H7 (cell line): Measurements from ENCODE around the gene NACC1. TPM values are rescaled to one million over a fixed set of nuclear protein-coding genes. Genes with fewer than 3 reads are reported as not detected.
"Not testable (repeated sequence)": the region's sequence is repeated elsewhere in the genome, so short reads cannot be mapped to it uniquely, and the experiment has no call there.

Experiments used
- DNase-seq: peaks from one replicate; pipeline ENCODE4 v3.0.0; 2012
- H3K27me3 ChIP-seq: 2 replicates; pipeline ENCODE4 v1.6.0; 2011; ENCODE audit warnings: mild to moderate bottlenecking, low read length; ENCODE audit not compliant: control insufficient read depth, insufficient read depth
- H3K36me3 ChIP-seq: replicated peaks from 2 replicates; pipeline ENCODE4 v1.5.1; 2011; ENCODE audit warnings: low read length; ENCODE audit not compliant: control insufficient read depth, insufficient read depth
- H3K4me3 ChIP-seq: 2 replicates; pipeline ENCODE4 v1.5.1; 2011; ENCODE audit warnings: low read depth, mild to moderate bottlenecking, control low read depth, low read length, moderate library complexity; ENCODE audit not compliant: insufficient read depth
- total RNA-seq: library from RNA; depleted of rRNA; stranded (reverse); fragments of >200 nt; shearing (Covaris generic); gene quantifications from 2 replicates; pipeline ENCODE4 v1.2.3, GENCODE V29; 2014

The NACC1 gene
- total RNA-seq, 1 experiment from 2014 or later = 254 TPM

DNA sequence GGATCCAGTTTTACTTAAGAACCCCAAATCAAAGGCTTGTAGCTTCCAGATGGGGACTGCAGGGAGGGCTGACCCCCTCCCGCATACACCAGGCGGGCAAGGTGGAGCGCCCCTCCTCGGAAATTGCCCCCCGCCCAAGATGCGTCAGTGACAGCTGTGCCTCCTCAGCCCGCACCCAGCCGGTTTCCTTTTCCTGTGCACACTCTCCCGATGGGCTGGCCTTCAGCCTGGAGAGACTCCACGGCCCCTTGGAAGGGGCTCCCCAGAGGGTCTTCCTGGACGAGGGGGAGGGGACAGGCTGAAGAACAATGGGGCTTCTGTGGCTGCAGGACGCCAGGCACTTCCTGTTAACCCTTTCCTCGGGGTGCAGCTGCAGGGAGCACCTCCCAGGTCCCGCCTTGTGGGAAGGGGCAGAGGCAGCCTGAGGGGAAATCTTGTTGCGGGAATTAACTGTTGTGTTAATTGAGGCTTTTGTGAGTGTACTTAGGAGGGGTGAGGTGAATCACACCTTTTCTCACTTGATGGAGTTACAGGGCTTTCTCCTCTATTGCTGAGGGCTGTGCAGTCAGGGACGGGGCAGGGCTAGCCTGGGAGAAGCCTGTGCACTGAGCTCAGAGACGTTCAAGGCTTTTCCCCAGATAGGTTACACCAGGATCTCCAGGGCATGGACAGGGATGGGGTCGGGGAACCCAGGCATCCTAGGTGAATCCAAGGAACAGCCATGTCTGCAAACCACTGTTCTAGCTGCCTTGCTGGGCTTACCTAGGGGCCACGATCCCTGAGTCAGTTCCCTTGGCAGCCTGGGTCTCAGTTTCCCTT lies 46.5 kb downstream of the NACC1 start:
- Histone ChIP-seq H3K36me3 (no peaks in the 10 kb centered on the region; the same call in 1 of the 2 replicates), H3K27me3 (no peaks in the 10 kb centered on the region), H3K4me3 (peak overlapping the region; percentile 47)
- peak; percentile 90 for DNase-seq

GRCh38 chr19:13165162-13165997 lies 47.3 kb downstream of the NACC1 start:
- Histone ChIP-seq H3K27me3 (no peaks in the 10 kb centered on the region), H3K36me3 (no peaks in the 10 kb centered on the region; the same call in 1 of the 2 replicates), H3K4me3 (no peak overlapping the region; the same call in 1 of the 2 replicates)
- DNase-seq = no peak

DNA sequence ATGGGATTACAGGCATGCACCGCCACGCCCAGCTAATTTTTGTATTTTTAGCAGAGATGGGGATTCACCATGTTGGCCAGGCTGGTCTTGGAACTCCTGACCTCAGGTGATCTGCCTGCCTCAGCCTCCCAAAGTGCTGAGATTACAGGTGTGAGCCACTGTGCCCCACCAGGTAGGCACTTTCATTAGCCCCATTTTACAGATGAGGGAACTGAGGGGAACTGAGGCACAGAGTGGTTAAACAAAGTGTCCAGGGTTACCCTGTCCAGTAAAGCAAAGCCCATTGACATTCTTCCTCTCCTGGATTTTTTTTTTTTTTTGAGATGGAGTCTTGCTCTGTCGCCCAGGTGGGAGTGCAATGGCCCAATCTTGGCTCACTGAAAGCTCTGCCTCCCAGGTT lies 48.1 kb downstream of the NACC1 start:
- H3K4me3 ChIP-seq, DNase-seq: not testable (repeated sequence)

DNA sequence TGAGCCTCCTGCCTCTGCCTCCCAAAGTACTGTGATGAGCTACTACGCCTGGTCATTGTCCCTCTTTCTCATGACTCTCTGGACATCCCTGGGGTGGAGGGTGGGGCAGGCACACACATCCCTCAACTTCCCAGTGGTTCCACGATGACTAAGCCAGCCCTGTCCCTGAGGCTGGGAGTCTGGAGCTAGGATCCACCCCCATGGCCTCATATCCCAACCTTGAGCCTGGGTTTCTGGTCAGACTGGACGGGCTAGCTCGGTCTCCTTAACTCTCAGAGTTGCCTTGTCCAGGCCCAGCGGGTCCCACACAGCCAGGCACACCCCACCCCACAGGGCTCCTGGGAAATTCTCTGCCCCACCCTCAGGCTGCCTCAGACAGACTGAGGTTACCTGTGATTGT lies 51.7 kb downstream of the NACC1 start:
- Histone ChIP-seq H3K36me3 (peaks cover 1% of the 10 kb centered on the region), H3K4me3 (no peak overlapping the region), H3K27me3 (no peaks in the 10 kb centered on the region)
- DNase-seq = no peak

More for the DNA sequence above, 48.1 kb downstream of the NACC1 start:
- not testable (repeated sequence) for H3K36me3 ChIP-seq, H3K27me3 ChIP-seq

DNA sequence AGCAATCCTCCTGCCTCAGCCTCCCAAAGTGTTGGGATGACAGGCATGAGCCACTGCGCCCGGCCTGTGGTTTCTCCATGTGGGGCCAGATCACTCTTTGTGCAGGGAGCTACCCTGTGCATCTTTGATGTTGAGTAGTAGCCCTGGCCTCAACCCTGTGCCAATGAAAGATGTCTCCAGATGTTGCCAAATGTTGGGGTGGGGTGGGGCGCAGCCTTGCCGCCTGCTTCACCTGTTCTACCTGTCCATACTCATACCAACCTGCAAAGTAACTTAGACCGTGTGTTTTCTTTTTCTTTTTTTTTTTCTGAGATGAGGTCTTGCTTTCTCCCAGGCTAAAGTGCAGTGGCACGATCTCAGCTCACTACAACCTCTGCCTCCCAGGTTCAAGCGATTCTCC lies 53.1 kb downstream of the NACC1 start:
- H3K4me3 ChIP-seq = no peak overlapping the region
- no peaks in the 10 kb centered on the region for H3K27me3 ChIP-seq
- DNase-seq = no peak
- H3K36me3 ChIP-seq = peaks cover 1% of the 10 kb centered on the region

- H3K27me3 ChIP-seq = no peaks in the 10 kb centered on the region
- DNase-seq = no peak
- no peak overlapping the region for H3K4me3 ChIP-seq
- peaks cover 1% of the 10 kb centered on the region for H3K36me3 ChIP-seq
Measured at GRCh38 chr19:13172346-13173138, 54.5 kb downstream of the NACC1 start.

DNA sequence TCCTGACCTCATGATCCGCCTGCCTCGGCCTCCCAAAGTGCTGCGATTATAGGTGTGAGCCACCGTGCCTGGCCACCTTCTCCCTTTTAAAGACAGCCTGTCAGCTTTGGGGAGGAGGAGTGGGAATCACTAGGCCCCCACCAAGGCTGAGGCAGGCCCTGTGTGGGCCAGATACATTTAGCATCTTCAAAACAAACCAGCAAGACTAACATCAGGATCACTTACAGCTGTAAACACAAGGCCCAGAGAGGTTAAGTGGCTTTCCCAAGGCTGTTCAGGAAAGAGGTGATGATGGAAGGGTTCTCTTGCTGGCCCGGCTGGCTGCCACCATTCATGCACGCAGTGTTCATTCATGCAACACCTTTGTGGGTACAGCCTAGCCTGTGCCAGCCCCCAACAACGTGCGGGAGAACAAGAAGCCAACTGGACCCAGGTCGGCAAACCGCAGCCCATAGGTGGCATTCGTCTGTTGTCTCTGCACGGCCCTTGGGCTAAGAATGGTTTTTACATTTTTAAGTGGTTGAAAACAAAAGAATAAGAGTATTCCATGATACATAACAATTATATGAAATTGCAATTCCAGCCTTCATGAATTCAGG lies 55.2 kb downstream of the NACC1 start:
- no peak for DNase-seq
- no peaks in the 10 kb centered on the region for H3K27me3 ChIP-seq
- no peak overlapping the region for H3K4me3 ChIP-seq
- peaks cover 1% of the 10 kb centered on the region for H3K36me3 ChIP-seq

DNA sequence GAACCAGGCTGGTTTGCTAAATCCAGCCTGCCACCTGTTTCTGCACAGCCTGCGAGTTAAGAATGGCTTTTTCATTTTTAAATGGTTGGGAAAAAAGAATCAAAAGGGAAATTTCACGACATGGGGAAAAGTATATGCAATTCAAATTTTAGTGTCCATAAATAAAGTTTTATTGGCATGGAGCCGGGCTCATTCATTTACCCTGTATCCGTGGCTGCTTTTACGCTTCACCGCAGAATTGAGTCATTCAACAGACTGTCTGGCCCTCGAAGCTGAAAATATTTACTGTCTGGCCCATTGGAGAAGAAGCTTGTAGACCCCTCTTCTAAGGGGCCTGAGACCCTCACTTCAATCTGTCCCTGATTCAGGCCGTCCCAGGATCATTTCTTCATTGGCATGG lies 58.3 kb downstream of the NACC1 start:
- DNase-seq = no peak
- Histone ChIP-seq H3K36me3 (peaks cover 1% of the 10 kb centered on the region), H3K27me3 (no peaks in the 10 kb centered on the region), H3K4me3 (no peak overlapping the region)

GRCh38 chr19:13177584-13177983 lies 59.5 kb downstream of the NACC1 start:
- DNase-seq, H3K36me3 ChIP-seq, H3K4me3 ChIP-seq, H3K27me3 ChIP-seq: not testable (repeated sequence)

- DNase-seq, H3K27me3 ChIP-seq, H3K4me3 ChIP-seq, H3K36me3 ChIP-seq: not testable (repeated sequence)
Measured at GRCh38 chr19:13178291-13178690, 60.2 kb downstream of the NACC1 start.

- DNase-seq = no peak
- H3K27me3 ChIP-seq = no peaks in the 10 kb centered on the region
Measured at GRCh38 chr19:13181747-13182388, 63.8 kb downstream of the NACC1 start.

DNA sequence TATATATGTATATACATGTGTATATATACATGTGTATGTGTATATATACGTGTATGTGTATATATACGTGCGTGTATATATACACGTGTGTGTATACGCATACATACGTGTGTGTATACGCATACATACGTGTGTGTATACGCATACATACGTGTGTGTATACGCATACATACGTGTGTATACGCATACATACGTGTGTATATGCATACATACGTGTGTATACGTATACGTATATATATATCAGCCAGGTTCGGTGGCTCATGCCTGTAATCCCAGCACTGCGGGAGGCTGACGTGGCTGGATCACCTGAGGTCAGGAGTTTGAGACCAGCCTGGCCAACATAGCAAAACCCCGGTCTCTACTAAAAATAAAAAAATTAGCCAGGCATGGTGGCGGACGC lies 66.9 kb downstream of the NACC1 start:
- H3K4me3 ChIP-seq, DNase-seq, H3K36me3 ChIP-seq, H3K27me3 ChIP-seq: not testable (repeated sequence)

More at GRCh38 chr19:13181747-13182388, 63.8 kb downstream of the NACC1 start:
- no peak overlapping the region for H3K4me3 ChIP-seq
- H3K36me3 ChIP-seq = no peaks in the 10 kb centered on the region

GRCh38 chr19:13185763-13186657 lies 67.9 kb downstream of the NACC1 start:
- H3K4me3 ChIP-seq, H3K36me3 ChIP-seq, H3K27me3 ChIP-seq, DNase-seq: not testable (repeated sequence)
